ENCODE results near the gene EXOSC10. TPM values are rescaled to one million over a fixed set of nuclear protein-coding genes. Genes with fewer than 3 reads are reported as not detected.
"Not testable (repeated sequence)": the region's sequence is repeated elsewhere in the genome, so short reads cannot be mapped to it uniquely, and the experiment has no call there.

The EXOSC10 gene
- total and polyA plus RNA-seq, 9 of the 15 experiments (the other 6 are each of a cell fraction or from before 2014, with no cell fraction given) = 23.4 to 150 (median 105) TPM

GRCh38 chr1:11105586-11105985, 5.9 kb upstream of the EXOSC10 start (continued):
- no peak for TF ChIP-seq RERE (CRISPR knock-in tag; IDR thresholded peaks at IDR 0.05; ENCODE audit: borderline replicate concordance)

GRCh38 chr1:11101347-11101746, 1.7 kb upstream of the EXOSC10 start:
- no peaks in the 10 kb centered on the region for H3K9me1 ChIP-seq (ENCODE audit: control insufficient read depth, insufficient read depth, low read length)
- no peak overlapping the region; a peak in 1 of 4 replicates for H3K9ac ChIP-seq (ENCODE audit: insufficient read depth in 1 of 2, low read depth in 2 of 2, low read length in 2 of 2)
- H3K4me2 ChIP-seq (ENCODE audit: insufficient read depth, low read length) = no peak overlapping the region
- peaks cover 8 to 14% of the 10 kb centered on the region in 2 experiments; a peak in 4 of 5 replicates for H3K4me1 ChIP-seq (replicated peaks in 1 of 2; ENCODE audit: control insufficient read depth in 2 of 2, insufficient read depth in 2 of 2, low read length in 2 of 2)
- no peak overlapping the region for H3K4me3 ChIP-seq
- CTCF ChIA-PET (ENCODE audit: low intra/inter-chr PET ratio) = no interaction called here
- POLR2A ChIA-PET = no interaction called here
- ATAC-seq = no peak
- H3K36me3 ChIP-seq (ENCODE audit: control insufficient read depth, insufficient read depth, low read length) = peaks cover 31% of the 10 kb centered on the region; the same call in 2 of the 3 replicates
- H3K27ac ChIP-seq (ENCODE audit: extremely low read depth, low read depth, low read length) = no peak overlapping the region
- intact Hi-C loops (cut with micrococcal nuclease) (no loop called here), in situ Hi-C loops (cut with MboI) (no loop called here)
- DNase-seq (ENCODE audit: extremely low read depth in 1 of 4, low spot score in 3 of 4) = no peak
- WGBS (ENCODE audit: insufficient coverage, low coverage, missing lambda C conversion rate) = 79% methylated on average over 5 of the region's 6 CpGs
- FAIRE-seq = no peak
- H2AFZ ChIP-seq (ENCODE audit: low read depth, low read length) = peak overlapping the region; percentile 44; the same call in 1 of the 2 replicates
- peaks cover 27% of the 10 kb centered on the region for H3K79me2 ChIP-seq (ENCODE audit: control insufficient read depth, insufficient read depth, low read length)
- H3K9me3 ChIP-seq (replicated peaks; ENCODE audit: control insufficient read depth, insufficient read depth, low read depth, low read length) = no peaks in the 10 kb centered on the region
- H4K20me1 ChIP-seq (replicated peaks; ENCODE audit: control insufficient read depth, insufficient read depth, low read length) = no peaks in the 10 kb centered on the region
- TF ChIP-seq ETV1 (tag; conservative IDR thresholded peaks at IDR 0.05; ENCODE audit: low read depth) = no peak
- TF ChIP-seq NUFIP1 (IDR thresholded peaks at IDR 0.05; ENCODE audit: partially characterized antibody) = no peak
- no peak for TF ChIP-seq ZNF282 (CRISPR knock-in tag; IDR thresholded peaks at IDR 0.05)
- no peak for TF ChIP-seq RNF2 (IDR thresholded peaks at IDR 0.05)
- BruUV-seq (replicated peaks) = no TSS peak
- H3K27me3 ChIP-seq (ENCODE audit: control insufficient read depth in 2 of 2, insufficient read depth in 2 of 2, low read length in 2 of 2) = no peaks in the 10 kb centered on the region

- DNase-seq (ENCODE audit: extremely low read depth in 1 of 4, low spot score in 3 of 4); H3K9me3 ChIP-seq (replicated peaks; ENCODE audit: control insufficient read depth, insufficient read depth, low read depth, low read length); ATAC-seq; H3K27me3 ChIP-seq (ENCODE audit: control insufficient read depth in 2 of 2, insufficient read depth in 2 of 2, low read length in 2 of 2); H3K27ac ChIP-seq (ENCODE audit: extremely low read depth, low read depth, low read length); intact Hi-C loops (cut with micrococcal nuclease); BruUV-seq (replicated peaks); H3K4me2 ChIP-seq (ENCODE audit: insufficient read depth, low read length); H2AFZ ChIP-seq (ENCODE audit: low read depth, low read length); H3K9ac ChIP-seq (ENCODE audit: insufficient read depth in 1 of 2, low read depth in 2 of 2, low read length in 2 of 2); H3K4me3 ChIP-seq; H4K20me1 ChIP-seq (replicated peaks; ENCODE audit: control insufficient read depth, insufficient read depth, low read length); FAIRE-seq; H3K9me1 ChIP-seq (ENCODE audit: control insufficient read depth, insufficient read depth, low read length); CTCF ChIA-PET (ENCODE audit: low intra/inter-chr PET ratio); in situ Hi-C loops (cut with MboI): not testable (repeated sequence)
- H3K4me1 ChIP-seq (replicated peaks in 1 of 2; ENCODE audit: control insufficient read depth in 2 of 2, insufficient read depth in 2 of 2, low read length in 2 of 2) = peaks cover 8 to 14% of the 10 kb centered on the region in 2 experiments; a peak in 4 of 5 replicates
- H3K79me2 ChIP-seq (ENCODE audit: control insufficient read depth, insufficient read depth, low read length) = peaks cover 27% of the 10 kb centered on the region
- 94% methylated on average over 17 of the region's 17 CpGs for WGBS (ENCODE audit: insufficient coverage, low coverage, missing lambda C conversion rate)
- H3K36me3 ChIP-seq (ENCODE audit: control insufficient read depth, insufficient read depth, low read length) = peaks cover 31% of the 10 kb centered on the region; the same call in 2 of the 3 replicates
- POLR2A ChIA-PET = interaction anchor here (3.4 kb wide), 1 partner anchor 13 kb away, joined by 24 read pairs; no protein-coding TSS in a partner anchor
Measured at GRCh38 chr1:11100806-11101205, 1.1 kb upstream of the EXOSC10 start.

Measured in K562 (cell line).